OCI-LY7 (cell line): Measurements from ENCODE around the gene SFTPA2.

Source experiments
- CTCF ChIP-seq: fragments of 200-600 bp; sonication (generic); conservative IDR thresholded peaks from 2 replicates; pipeline ENCODE4 v1.5.1; 2014; ENCODE audit warnings: mild to moderate bottlenecking, antibody characterized with exemption, low read length, moderate library complexity, mixed read lengths
- EZH2phosphoT487 ChIP-seq: fragments of 200-600 bp; sonication (generic); IDR thresholded peaks from 2 replicates; pipeline ENCODE4 v1.6.1; 2018; ENCODE audit warnings: low read depth, borderline replicate concordance, mild to moderate bottlenecking, mixed run types, antibody characterized with exemption, low read length, moderate library complexity, mixed read lengths

GRCh38 chr10:79602953-79603352 lies 42.7 kb upstream of the SFTPA2 start:
- TF ChIP-seq CTCF = peak; percentile 48; the same call in 1 of the 2 replicates
- TF ChIP-seq EZH2phosphoT487 = no peak
